GM19043 (cell line): ENCODE data around the gene LRRC42.
"Not testable (repeated sequence)": the region's sequence is repeated elsewhere in the genome, so short reads cannot be mapped to it uniquely, and the experiment has no call there.

Experiments used
- ATAC-seq: cut with Tn5 transposase; IDR thresholded peaks from one replicate; pipeline ENCODE4 v1.9.1; 2021; ENCODE audit warnings: low read depth; ENCODE audit not compliant: unreplicated experiment

Gene LRRC42

DNA sequence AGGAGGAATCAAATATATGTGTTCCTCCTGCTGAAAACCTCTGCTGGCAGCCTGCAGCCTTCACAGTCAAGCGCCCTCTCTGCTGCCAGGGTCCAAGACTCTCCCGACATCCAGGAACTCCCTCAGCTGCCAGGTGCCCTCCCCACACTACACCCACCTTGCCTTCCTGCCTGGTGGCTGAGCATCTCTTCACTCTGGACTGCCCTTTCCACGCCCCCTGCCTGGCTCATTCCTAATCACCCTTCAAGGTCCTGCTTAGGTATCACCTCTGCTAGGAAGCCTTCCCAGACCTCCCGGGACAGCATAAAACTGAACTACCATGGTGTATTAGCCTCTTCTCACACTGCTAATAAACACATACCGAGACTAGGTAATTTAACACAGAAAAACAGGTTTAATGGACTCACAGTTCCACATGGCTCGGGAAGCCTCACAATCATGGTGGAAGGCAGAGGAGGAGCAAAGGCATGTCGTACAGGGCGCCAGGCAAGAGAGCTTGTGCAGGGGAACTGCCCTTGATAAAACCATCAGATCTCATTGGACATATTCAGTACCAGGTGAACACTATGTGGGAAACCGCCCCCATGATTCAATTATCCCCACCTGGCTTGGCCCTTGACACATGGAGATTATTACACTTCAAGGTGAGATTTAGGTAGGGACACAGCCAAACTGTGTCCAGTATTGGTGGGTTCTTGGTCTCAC is 56.5 kb downstream of the LRRC42 start:
- ATAC-seq, result no peak

DNA sequence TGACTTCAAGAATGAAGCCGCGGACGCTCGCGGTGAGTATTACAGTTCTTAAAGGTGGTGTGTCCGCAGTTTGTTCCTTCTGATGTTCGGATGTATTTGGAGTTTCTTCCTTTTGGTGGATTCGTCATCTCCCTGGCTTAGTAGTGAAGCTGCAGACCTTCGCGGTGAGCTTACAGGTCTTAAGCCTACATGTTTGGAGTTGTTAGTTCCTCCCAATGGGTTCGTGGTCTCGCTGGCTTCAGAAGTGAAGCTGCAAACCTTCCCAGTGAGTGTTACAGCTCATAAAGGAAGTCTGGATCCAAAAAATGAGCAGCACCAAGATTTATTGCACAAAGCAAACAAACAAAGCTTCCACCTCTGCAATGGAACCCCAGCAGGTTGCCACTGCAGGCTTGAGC is 57.1 kb downstream of the LRRC42 start:
- no peak for ATAC-seq

DNA sequence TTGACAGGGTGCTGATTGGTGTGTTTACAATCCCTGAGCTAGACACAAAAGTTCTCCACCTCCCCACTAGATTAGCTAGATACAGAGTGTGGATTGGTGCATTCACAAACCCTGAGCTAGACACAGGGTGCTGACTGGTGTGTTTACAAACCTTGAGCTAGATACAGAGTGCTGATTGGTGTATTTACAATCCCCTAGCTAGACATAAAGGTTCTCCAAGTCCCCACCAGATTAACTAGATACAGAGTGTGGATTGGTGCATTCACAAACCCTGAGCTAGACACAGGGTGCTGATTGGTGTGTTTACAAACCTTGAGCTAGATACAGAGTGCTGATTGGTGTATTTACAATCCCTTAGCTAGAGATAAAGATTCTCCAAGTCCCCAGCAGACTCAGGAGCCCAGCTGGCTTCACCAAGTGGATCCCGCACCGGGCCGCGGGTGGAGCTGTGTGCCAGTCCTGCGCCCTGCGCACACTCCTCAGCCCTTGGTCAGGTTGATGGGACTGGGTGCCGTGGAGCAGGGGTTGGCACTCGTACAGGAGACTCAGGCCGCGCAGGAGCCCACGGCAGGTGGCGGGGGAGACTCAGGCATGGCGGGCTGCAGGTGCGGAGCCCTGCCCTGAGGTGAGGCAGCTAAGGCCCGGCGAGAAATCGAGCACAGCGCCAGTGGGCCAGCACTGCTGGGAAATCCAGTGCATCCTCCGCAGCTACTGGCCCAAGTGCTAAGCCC is 57.8 kb downstream of the LRRC42 start:
- not testable (repeated sequence) for ATAC-seq

GRCh38 chr1:54004481-54005049 is 58.4 kb downstream of the LRRC42 start:
- no peak for ATAC-seq

- ATAC-seq, result no peak
These were observed 60.4 kb downstream of the LRRC42 start for GRCh38 chr1:54006508-54006907.

DNA sequence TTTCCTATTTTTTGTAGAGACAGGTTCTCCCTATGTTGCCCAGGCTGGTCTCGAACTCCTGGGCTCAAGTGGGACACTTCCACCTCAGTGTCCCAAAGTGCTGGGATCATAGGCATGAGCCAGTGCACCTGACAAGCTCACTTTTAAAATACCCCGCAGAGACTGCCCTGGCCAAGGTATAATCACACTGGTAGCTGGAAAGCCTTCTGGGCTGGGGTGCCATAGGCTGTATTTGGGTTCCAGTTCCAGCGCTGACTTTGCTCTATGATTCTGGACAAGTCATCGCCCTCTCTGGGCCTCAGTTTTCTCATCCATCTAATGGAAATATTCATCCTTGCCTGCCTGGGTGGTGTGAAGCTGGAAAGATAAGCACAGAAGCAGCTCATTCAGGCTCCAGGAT is 61.5 kb downstream of the LRRC42 start:
- ATAC-seq, result no peak

- ATAC-seq, result no peak
These were observed 62.7 kb downstream of the LRRC42 start for GRCh38 chr1:54008876-54009275.

DNA sequence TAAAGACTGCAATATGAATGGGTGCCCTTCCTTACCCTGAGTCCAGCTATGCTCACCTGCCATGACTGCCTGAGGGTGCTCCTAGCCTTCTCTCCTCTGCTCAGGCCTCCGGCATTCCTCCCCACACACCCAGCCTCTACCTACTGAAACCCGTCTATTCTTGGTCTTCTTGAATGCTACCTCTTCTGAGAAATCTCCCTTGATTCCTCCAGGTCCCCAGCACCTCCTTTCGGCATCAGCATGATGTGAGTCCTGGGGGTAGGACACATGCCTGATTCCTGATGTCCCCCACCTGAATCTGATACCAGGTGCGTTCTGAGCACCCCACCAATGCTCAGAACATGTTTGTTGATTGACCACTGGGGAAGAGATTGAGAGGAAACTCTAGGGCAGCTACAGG is 63.3 kb downstream of the LRRC42 start:
- ATAC-seq, result no peak

- no peak for ATAC-seq
These were observed 64.4 kb downstream of the LRRC42 start for GRCh38 chr1:54010415-54011117.

DNA sequence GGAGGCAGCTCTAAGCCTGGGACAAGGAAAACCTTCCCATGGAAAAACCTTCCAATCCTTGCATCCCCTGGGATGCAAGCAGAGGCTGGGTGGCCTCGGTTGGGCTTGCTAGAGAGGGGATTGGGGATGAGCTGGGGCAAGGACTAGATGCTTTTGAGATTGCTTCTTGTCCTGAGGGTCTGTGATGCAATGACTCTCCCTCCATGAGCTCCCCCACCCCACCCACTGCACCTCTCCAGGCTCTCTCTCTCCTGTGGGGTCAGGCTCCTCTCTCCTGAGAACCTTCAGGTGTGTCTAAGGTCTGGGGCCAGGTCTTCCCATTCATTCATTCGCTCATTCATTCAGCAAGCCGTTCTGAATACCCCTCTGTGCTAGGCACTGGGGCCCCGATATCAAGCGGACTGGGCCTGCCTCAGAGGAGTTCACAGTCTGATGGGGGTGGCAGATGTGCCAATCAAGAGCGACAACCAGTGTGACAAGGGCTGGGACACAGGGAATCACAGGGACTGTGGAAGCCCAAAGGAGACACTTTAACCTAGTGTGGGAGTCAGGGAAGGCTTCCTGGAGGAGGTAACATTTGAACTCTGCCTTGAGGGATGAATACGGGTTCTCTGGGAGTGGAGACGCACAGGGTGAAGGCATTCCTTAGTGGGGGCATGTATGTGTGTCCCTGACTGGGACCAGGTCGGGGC is 65.3 kb downstream of the LRRC42 start:
- ATAC-seq, result no peak

GRCh38 chr1:54012008-54012325 is 65.8 kb downstream of the LRRC42 start:
- no peak for ATAC-seq

- ATAC-seq, result no peak
These were observed 66.7 kb downstream of the LRRC42 start for GRCh38 chr1:54012863-54013262.

DNA sequence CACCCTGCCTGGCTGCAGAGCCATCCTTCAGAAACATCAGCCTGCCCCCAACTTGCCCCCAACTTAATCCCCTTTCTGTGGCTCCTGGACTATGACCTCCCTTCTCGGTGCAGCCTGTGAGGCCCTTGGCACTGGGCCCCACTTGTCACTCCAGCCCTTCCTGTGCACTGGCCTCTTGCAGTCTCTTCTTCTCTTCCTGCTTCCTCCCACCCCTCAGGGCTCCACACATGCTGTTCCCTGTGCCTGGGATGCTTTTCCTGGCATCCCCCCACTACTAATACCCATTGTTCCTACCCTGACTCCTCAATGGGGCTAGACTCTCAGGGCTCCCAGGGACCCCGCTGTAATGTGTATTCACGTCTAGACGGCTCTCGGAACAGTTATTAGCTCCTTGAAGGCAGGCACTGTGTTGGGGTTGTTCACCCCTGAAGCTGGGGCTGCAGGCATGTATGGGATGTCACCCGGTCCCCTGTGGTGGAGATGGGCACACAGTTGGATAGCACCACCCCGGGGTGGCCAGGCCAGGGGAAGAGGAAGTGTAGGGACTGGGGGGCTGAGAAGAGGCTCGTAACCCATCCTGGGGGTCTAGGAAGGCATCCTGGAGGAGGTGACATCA is 67.4 kb downstream of the LRRC42 start:
- ATAC-seq, result no peak

GRCh38 chr1:54014009-54014629 is 68.0 kb downstream of the LRRC42 start:
- no peak for ATAC-seq

DNA sequence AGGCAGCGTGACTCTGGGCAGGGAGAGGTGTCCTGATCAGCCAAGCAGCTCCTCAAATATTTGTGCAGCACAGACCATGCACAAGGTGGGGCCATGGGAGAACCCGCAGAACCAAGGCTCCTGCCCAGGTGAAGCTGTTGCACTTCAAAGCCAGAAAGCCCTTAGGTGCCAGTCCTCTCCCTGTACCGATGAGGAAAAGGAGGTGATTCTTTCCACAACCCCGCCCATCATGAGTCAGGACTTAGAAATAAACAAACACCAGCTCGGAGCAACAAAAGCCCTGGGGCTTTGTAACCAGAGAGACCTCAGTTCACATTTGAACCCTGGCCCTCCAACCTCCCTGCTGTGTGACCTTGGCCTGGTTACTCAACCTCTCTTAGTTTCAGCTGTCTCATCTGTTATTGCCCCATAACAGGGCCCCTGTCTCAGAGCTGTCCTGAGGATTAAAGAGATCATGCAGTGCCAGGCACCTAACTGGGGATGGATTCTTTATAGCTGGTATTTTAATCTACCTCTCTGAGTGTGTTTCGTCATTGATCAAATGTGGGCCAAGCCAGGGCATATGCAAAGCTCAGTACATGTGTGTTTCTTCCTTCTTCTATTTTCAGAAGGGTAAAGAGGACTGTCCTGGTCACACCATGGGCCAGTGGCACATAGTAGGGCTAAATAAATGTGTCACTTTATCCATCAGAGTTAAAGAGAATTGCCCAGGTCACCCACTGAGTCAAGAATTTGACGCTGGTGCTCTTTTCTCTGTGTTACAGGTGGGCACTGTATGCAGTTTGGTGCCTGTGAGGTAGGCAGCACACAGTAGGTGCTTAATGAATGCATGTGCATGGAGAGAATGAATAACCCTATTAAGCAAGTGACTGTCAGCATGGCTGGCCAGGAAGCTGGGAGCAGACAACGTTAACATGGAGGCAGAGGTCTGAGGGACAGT is 70.5 kb downstream of the LRRC42 start:
- no peak for ATAC-seq
